ENCODE results near the gene FABP1. TPM values are rescaled to one million over a fixed set of nuclear protein-coding genes. Genes with fewer than 3 reads are reported as not detected.

Gene FABP1
- total RNA-seq, 1 donor from 2014 or later = not detected

DNA sequence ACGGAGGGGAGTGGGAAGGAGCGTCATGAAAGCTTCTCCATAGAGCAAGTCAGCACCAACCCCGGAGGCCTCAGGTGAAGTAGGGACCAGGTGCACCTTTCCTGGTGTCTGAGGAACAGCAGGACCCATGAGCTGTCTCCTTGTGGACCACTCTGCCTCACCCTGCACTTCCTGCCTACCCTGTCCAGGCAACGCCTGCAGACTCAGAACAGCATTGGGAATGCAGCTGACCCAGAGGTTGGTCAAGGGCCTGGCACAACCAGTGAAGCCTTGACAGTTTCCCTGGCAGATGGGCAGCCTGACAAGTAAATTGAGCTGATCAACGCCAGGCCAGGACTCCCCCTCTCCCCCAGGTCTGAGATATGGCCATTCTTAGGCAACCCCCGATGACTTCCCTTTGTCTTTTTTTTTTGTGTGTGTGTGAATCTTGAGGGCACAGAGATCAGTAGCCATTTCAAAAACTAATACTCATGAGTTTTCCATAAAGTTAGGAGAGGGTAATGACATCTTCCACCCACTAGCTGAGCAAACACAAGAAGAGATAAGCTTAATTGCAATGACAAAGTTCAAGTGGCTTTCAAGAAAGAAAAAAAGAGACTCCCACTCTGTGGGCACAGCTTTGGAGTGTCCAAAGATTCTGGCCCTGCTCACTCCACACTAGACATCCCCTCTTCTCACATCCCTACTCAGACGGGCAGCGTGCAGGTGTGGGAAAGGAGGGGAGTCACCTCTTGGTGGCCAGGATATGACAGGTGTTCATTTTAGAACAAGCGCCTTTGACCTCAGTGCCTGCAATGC lies 3.5 kb upstream of the FABP1 start:
- H3K4me1 Mint-ChIP-seq = no peaks in the 10 kb centered on the region
- no peak overlapping the region for H3K4me3 Mint-ChIP-seq
- no peaks in the 10 kb centered on the region for H3K36me3 Mint-ChIP-seq (ENCODE audit: low read depth)
- no peak overlapping the region for H3K27ac Mint-ChIP-seq (ENCODE audit: unreplicated experiment)
- TF ChIP-seq, protein P1, sequence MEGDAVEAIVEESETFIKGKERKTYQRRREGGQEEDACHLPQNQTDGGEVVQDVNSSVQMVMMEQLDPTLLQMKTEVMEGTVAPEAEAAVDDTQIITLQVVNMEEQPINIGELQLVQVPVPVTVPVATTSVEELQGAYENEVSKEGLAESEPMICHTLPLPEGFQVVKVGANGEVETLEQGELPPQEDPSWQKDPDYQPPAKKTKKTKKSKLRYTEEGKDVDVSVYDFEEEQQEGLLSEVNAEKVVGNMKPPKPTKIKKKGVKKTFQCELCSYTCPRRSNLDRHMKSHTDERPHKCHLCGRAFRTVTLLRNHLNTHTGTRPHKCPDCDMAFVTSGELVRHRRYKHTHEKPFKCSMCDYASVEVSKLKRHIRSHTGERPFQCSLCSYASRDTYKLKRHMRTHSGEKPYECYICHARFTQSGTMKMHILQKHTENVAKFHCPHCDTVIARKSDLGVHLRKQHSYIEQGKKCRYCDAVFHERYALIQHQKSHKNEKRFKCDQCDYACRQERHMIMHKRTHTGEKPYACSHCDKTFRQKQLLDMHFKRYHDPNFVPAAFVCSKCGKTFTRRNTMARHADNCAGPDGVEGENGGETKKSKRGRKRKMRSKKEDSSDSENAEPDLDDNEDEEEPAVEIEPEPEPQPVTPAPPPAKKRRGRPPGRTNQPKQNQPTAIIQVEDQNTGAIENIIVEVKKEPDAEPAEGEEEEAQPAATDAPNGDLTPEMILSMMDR (conservative IDR thresholded peaks at IDR 0.05) = no peak
- DNase-seq (ENCODE audit: low read depth, low spot score) = no peak
- no peaks in the 10 kb centered on the region for H3K9me3 Mint-ChIP-seq
- peaks cover 3% of the 10 kb centered on the region for H3K27me3 Mint-ChIP-seq (ENCODE audit: low read depth)

DNA sequence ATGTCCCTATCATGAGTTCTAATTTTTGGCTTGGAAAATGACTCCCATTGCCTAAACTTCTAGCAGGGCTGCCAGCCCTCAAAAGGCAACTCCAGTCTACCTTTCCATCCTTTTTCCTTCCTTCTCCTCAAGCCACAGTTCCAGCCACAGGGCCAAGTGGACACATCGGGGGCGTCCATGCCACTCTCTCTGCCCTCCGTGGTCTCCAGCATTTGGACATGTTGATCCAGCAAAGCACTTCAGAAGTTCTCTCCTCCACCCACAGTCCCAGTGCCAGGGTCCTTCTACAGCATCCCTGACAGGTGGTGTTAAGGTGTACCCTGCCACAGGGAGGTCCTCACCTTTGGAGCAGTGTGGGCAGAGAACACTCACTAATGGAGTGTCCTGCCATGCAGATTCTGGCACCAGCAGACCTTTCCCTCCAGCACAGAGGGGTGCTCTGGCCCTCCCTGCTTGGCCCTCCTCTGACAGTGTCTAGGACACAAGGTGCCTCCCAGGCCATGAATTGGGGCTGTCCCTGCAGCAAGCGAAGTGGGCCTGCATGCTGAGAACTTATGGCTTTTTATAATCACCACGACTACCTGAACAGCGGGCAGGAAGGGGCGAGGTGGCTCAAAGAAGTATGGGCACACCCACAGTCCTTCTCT lies 1.6 kb upstream of the FABP1 start:
- H3K4me1 Mint-ChIP-seq = no peaks in the 10 kb centered on the region
- DNase-seq (ENCODE audit: low read depth, low spot score) = no peak
- TF ChIP-seq, protein P1 (conservative IDR thresholded peaks at IDR 0.05) = no peak
- H3K27ac Mint-ChIP-seq (ENCODE audit: unreplicated experiment) = peak overlapping the region; percentile 75
- H3K27me3 Mint-ChIP-seq (ENCODE audit: low read depth) = peaks cover 5% of the 10 kb centered on the region
- H3K9me3 Mint-ChIP-seq = no peaks in the 10 kb centered on the region
- no peak overlapping the region for H3K4me3 Mint-ChIP-seq
- no peaks in the 10 kb centered on the region for H3K36me3 Mint-ChIP-seq (ENCODE audit: low read depth)

DNA sequence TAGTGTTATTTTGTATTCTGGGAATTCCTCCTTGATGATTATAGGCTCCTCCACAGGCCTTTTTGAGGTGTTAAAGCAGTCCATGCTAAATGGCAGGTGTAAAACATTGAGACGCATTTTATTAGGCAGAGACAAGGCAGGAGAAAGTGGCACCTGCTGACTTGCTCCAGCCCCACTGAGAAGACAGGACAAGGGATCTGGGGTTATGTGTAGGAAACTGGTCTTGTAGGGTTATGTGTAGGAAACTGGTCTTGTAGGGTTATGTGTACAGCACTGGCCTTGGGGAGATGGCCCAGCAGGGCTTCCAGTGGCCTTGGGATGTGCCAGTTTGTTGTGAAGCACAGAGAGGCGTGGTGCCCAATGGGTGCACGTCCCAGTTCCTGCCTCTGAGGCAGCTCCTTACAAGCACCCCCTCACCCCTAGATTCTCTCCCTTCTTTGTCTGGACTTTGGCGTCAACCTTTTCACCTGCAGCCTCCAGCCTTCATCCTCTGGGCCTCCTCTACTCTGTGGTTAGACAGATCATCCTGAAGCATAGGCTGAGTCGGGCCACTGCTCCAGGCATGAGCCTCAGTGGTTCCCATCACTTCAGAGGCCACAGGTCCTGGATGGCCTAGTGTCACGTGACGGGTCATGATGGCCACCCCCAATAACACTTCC lies 921 bp upstream of the FABP1 start:
- Mint-ChIP-seq H3K36me3 (ENCODE audit: low read depth) (no peaks in the 10 kb centered on the region), H3K4me1 (no peaks in the 10 kb centered on the region), H3K27ac (ENCODE audit: unreplicated experiment) (no peak overlapping the region), H3K9me3 (no peaks in the 10 kb centered on the region), H3K4me3 (no peak overlapping the region), H3K27me3 (ENCODE audit: low read depth) (peaks cover 5% of the 10 kb centered on the region)
- TF ChIP-seq, protein P1 (conservative IDR thresholded peaks at IDR 0.05) = no peak
- DNase-seq (ENCODE audit: low read depth, low spot score) = no peak

DNA sequence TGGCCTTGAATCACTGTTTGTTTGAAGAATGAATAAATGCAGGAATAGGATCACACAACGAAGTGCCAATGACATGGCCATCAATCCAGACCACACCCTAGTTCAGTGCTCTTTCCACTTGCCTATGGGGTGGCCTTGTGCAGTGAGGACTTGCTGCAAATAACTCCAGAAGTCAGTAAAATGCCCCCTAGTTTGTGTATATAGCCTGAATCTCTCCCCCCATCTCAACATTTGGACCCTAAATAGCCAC lies 299 bp downstream of the FABP1 start:
- TF ChIP-seq, protein P1 (conservative IDR thresholded peaks at IDR 0.05) = no peak
- Mint-ChIP-seq H3K9me3 (no peaks in the 10 kb centered on the region), H3K4me3 (no peak overlapping the region), H3K36me3 (ENCODE audit: low read depth) (no peaks in the 10 kb centered on the region), H3K27ac (ENCODE audit: unreplicated experiment) (no peak overlapping the region), H3K4me1 (no peaks in the 10 kb centered on the region), H3K27me3 (ENCODE audit: low read depth) (peaks cover 5% of the 10 kb centered on the region)
- no peak for DNase-seq (ENCODE audit: low read depth, low spot score)

DNA sequence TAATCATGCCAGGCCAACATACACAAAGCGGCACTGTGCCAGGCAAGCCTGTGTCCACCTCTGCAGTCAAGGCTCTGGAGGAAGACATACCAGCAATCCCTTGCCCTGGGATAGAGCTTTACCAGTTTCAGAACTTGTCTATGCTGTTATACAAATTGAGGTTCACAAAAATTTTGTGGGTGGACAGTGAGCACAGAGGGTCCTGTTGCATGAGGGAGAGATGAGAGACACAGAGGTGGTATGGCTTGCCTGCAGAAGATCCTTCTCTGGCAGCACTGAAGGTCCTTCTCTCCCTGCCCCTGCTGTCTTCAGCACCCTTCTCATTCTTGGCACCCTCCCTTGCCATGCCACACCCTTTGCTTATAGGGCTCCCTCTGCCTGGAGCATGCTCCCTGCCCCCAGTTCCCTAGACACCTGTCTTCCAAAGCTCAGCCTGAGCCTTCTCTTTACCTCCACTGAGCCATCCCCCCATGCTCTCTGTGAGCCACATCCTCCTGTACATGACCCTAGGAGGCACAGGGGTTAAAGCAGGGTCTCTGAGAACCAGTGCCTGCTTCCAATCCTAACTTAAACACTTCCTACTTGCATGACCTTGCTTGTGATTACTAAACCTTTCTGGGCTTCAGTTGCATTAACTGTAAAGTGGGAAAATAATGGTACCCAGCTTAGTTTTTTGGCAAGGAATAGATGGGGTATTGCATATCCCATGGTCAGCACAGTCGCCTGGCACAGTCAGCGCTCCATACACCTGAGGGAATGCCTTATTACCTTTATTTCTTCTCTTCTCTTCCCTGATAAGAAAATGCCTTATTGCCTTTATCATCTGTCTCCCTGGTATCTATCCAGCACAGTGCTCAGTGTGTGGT lies 857 bp downstream of the FABP1 start:
- TF ChIP-seq, protein P1 (conservative IDR thresholded peaks at IDR 0.05) = no peak
- H3K36me3 Mint-ChIP-seq (ENCODE audit: low read depth) = no peaks in the 10 kb centered on the region
- no peaks in the 10 kb centered on the region for H3K9me3 Mint-ChIP-seq
- no peak overlapping the region for H3K27ac Mint-ChIP-seq (ENCODE audit: unreplicated experiment)
- DNase-seq (ENCODE audit: low read depth, low spot score) = no peak
- H3K4me1 Mint-ChIP-seq = no peaks in the 10 kb centered on the region
- peaks cover 5% of the 10 kb centered on the region for H3K27me3 Mint-ChIP-seq (ENCODE audit: low read depth)
- no peak overlapping the region for H3K4me3 Mint-ChIP-seq
